ENCODE data around the gene ITPRIPL2.

Gene ITPRIPL2

GRCh38 chr16:19115148-19116021 is 1.6 kb downstream of the ITPRIPL2 start:
- no peaks in the 10 kb centered on the region for H3K9me3 ChIP-seq (ENCODE audit: control insufficient read depth, insufficient read depth, low read length)
- H3K9ac ChIP-seq (ENCODE audit: low read depth, low read length), result no peak overlapping the region
- peak overlapping the region; percentile 47 for H3K4me3 ChIP-seq (ENCODE audit: low read depth, low read length)
- H3K36me3 ChIP-seq (ENCODE audit: control insufficient read depth, insufficient read depth, low read length), result no peaks in the 10 kb centered on the region
- peaks cover 10% of the 10 kb centered on the region for H3K4me1 ChIP-seq (ENCODE audit: control insufficient read depth, insufficient read depth, low read length)
- peaks cover 16% of the 10 kb centered on the region for H3K27me3 ChIP-seq (ENCODE audit: control insufficient read depth, insufficient read depth, low read length)

- no peaks in the 10 kb centered on the region for H3K9me3 ChIP-seq (ENCODE audit: control insufficient read depth, insufficient read depth, low read length)
- H3K4me3 ChIP-seq (ENCODE audit: low read depth, low read length), result no peak overlapping the region
- peaks cover 10% of the 10 kb centered on the region for H3K4me1 ChIP-seq (ENCODE audit: control insufficient read depth, insufficient read depth, low read length)
- no peak overlapping the region for H3K9ac ChIP-seq (ENCODE audit: low read depth, low read length)
- no peaks in the 10 kb centered on the region for H3K36me3 ChIP-seq (ENCODE audit: control insufficient read depth, insufficient read depth, low read length)
- H3K27me3 ChIP-seq (ENCODE audit: control insufficient read depth, insufficient read depth, low read length), result peaks cover 16% of the 10 kb centered on the region
Observed at GRCh38 chr16:19116711-19117449, 3.1 kb downstream of the ITPRIPL2 start.

GRCh38 chr16:19118938-19119431 is 5.2 kb downstream of the ITPRIPL2 start:
- peaks cover 10% of the 10 kb centered on the region for H3K4me1 ChIP-seq (ENCODE audit: control insufficient read depth, insufficient read depth, low read length)
- no peak overlapping the region for H3K4me3 ChIP-seq (ENCODE audit: low read depth, low read length)
- peaks cover 13% of the 10 kb centered on the region for H3K27me3 ChIP-seq (ENCODE audit: control insufficient read depth, insufficient read depth, low read length)
- no peaks in the 10 kb centered on the region for H3K36me3 ChIP-seq (ENCODE audit: control insufficient read depth, insufficient read depth, low read length)
- H3K9me3 ChIP-seq (ENCODE audit: control insufficient read depth, insufficient read depth, low read length), result no peaks in the 10 kb centered on the region
- no peak overlapping the region for H3K9ac ChIP-seq (ENCODE audit: low read depth, low read length)

GRCh38 chr16:19119564-19119963 is 5.8 kb downstream of the ITPRIPL2 start:
- Histone ChIP-seq H3K9ac (ENCODE audit: low read depth, low read length) (no peak overlapping the region), H3K9me3 (ENCODE audit: control insufficient read depth, insufficient read depth, low read length) (no peaks in the 10 kb centered on the region), H3K4me1 (ENCODE audit: control insufficient read depth, insufficient read depth, low read length) (peaks cover 10% of the 10 kb centered on the region), H3K4me3 (ENCODE audit: low read depth, low read length) (no peak overlapping the region), H3K36me3 (ENCODE audit: control insufficient read depth, insufficient read depth, low read length) (no peaks in the 10 kb centered on the region), H3K27me3 (ENCODE audit: control insufficient read depth, insufficient read depth, low read length) (peaks cover 13% of the 10 kb centered on the region)

- H3K36me3 ChIP-seq (ENCODE audit: control insufficient read depth, insufficient read depth, low read length), result no peaks in the 10 kb centered on the region
- no peaks in the 10 kb centered on the region for H3K27me3 ChIP-seq (ENCODE audit: control insufficient read depth, insufficient read depth, low read length)
- no peak overlapping the region for H3K9ac ChIP-seq (ENCODE audit: low read depth, low read length)
- no peaks in the 10 kb centered on the region for H3K9me3 ChIP-seq (ENCODE audit: control insufficient read depth, insufficient read depth, low read length)
- peaks cover under 1% of the 10 kb centered on the region for H3K4me1 ChIP-seq (ENCODE audit: control insufficient read depth, insufficient read depth, low read length)
- no peak overlapping the region for H3K4me3 ChIP-seq (ENCODE audit: low read depth, low read length)
Observed at GRCh38 chr16:19123535-19124178, 9.9 kb downstream of the ITPRIPL2 start.

- H3K4me1 ChIP-seq (ENCODE audit: control insufficient read depth, insufficient read depth, low read length), result peaks cover 8% of the 10 kb centered on the region
- H3K27me3 ChIP-seq (ENCODE audit: control insufficient read depth, insufficient read depth, low read length), result no peaks in the 10 kb centered on the region
- no peak overlapping the region for H3K4me3 ChIP-seq (ENCODE audit: low read depth, low read length)
- no peaks in the 10 kb centered on the region for H3K36me3 ChIP-seq (ENCODE audit: control insufficient read depth, insufficient read depth, low read length)
- H3K9ac ChIP-seq (ENCODE audit: low read depth, low read length), result no peak overlapping the region
- no peaks in the 10 kb centered on the region for H3K9me3 ChIP-seq (ENCODE audit: control insufficient read depth, insufficient read depth, low read length)
Observed at GRCh38 chr16:19126300-19126699, 12.5 kb downstream of the ITPRIPL2 start.

- H3K27me3 ChIP-seq (ENCODE audit: control insufficient read depth, insufficient read depth, low read length), result no peaks in the 10 kb centered on the region
- peaks cover 8% of the 10 kb centered on the region for H3K4me1 ChIP-seq (ENCODE audit: control insufficient read depth, insufficient read depth, low read length)
- no peaks in the 10 kb centered on the region for H3K36me3 ChIP-seq (ENCODE audit: control insufficient read depth, insufficient read depth, low read length)
- no peaks in the 10 kb centered on the region for H3K9me3 ChIP-seq (ENCODE audit: control insufficient read depth, insufficient read depth, low read length)
- H3K9ac ChIP-seq (ENCODE audit: low read depth, low read length), result no peak overlapping the region
- H3K4me3 ChIP-seq (ENCODE audit: low read depth, low read length), result no peak overlapping the region
Observed at GRCh38 chr16:19127205-19127604, 13.4 kb downstream of the ITPRIPL2 start.

GRCh38 chr16:19127674-19128131 is 13.9 kb downstream of the ITPRIPL2 start:
- Histone ChIP-seq H3K9ac (ENCODE audit: low read depth, low read length) (no peak overlapping the region), H3K27me3 (ENCODE audit: control insufficient read depth, insufficient read depth, low read length) (no peaks in the 10 kb centered on the region), H3K4me1 (ENCODE audit: control insufficient read depth, insufficient read depth, low read length) (peaks cover 8% of the 10 kb centered on the region), H3K9me3 (ENCODE audit: control insufficient read depth, insufficient read depth, low read length) (no peaks in the 10 kb centered on the region), H3K36me3 (ENCODE audit: control insufficient read depth, insufficient read depth, low read length) (no peaks in the 10 kb centered on the region), H3K4me3 (ENCODE audit: low read depth, low read length) (no peak overlapping the region)

- H3K4me3 ChIP-seq (ENCODE audit: low read depth, low read length), result no peak overlapping the region
- H3K27me3 ChIP-seq (ENCODE audit: control insufficient read depth, insufficient read depth, low read length), result no peaks in the 10 kb centered on the region
Observed at GRCh38 chr16:19128454-19129200, 14.9 kb downstream of the ITPRIPL2 start.

GRCh38 chr16:19130385-19130784 is 16.6 kb downstream of the ITPRIPL2 start:
- Histone ChIP-seq H3K36me3 (ENCODE audit: control insufficient read depth, insufficient read depth, low read length) (no peaks in the 10 kb centered on the region), H3K27me3 (ENCODE audit: control insufficient read depth, insufficient read depth, low read length) (no peaks in the 10 kb centered on the region), H3K9me3 (ENCODE audit: control insufficient read depth, insufficient read depth, low read length) (no peaks in the 10 kb centered on the region), H3K4me1 (ENCODE audit: control insufficient read depth, insufficient read depth, low read length) (peaks cover 8% of the 10 kb centered on the region), H3K9ac (ENCODE audit: low read depth, low read length) (no peak overlapping the region), H3K4me3 (ENCODE audit: low read depth, low read length) (no peak overlapping the region)

More at GRCh38 chr16:19128454-19129200, 14.9 kb downstream of the ITPRIPL2 start:
- Histone ChIP-seq H3K9me3 (ENCODE audit: control insufficient read depth, insufficient read depth, low read length) (no peaks in the 10 kb centered on the region), H3K9ac (ENCODE audit: low read depth, low read length) (no peak overlapping the region), H3K36me3 (ENCODE audit: control insufficient read depth, insufficient read depth, low read length) (no peaks in the 10 kb centered on the region), H3K4me1 (ENCODE audit: control insufficient read depth, insufficient read depth, low read length) (peaks cover 8% of the 10 kb centered on the region)
